HCT116 (cell line): ENCODE data around the gene SCN1A. TPM values are rescaled to one million over a fixed set of nuclear protein-coding genes. Genes with fewer than 3 reads are reported as not detected.

Experiments
- ATAC-seq: fragments of 200-7000 bp; cut with Tn5 transposase; 2 replicates; pipeline ENCODE4 v1.9.1; 2020; ENCODE audit warnings: mild to moderate bottlenecking, moderate library complexity
- BruUV-seq: library from RNA; stranded (reverse); fragments of 400-500 nt; replicated peaks from 2 replicates; lab custom pipeline; 2021; lab: Mats Ljungman, UMichigan
- CTCF ChIA-PET: fragments of 300-600 bp; sonication (Branson Sonifier 250); formaldehyde crosslinking; loops from one replicate; lab custom pipeline; 2021; ENCODE audit warnings: antibody characterized with exemption; lab: Charles Lee
- POLR2A ChIA-PET: fragments of 300-600, 350-600 bp; sonication (Branson Sonifier 250); formaldehyde crosslinking; loops from one replicate; lab custom pipeline; 2021; ENCODE audit warnings: antibody characterized with exemption; lab: Charles Lee
- RAD21 ChIA-PET, 2 experiments: fragments of 300-600 bp; sonication (Branson Sonifier 250); formaldehyde crosslinking; loops; one replicate each; lab custom pipeline; 2023; ENCODE audit warnings: low total read pairs in 2 of 2; ENCODE audit not compliant: uncharacterized antibody in 2 of 2, unreplicated experiment in 2 of 2, low non-redundant PET in 1 of 2; lab: Charles Lee
- DNase-seq: peaks from one replicate; pipeline ENCODE4 v3.0.0-alpha.2; 2010; ENCODE audit warnings: low read depth, low spot score
- H2AFZ ChIP-seq: fragments of 200-600 bp; shearing (Covaris generic), sonication (generic); 2 replicates; pipeline ENCODE4 v1.6.1; 2017; ENCODE audit warnings: low read depth, mixed run types, mixed read lengths, antibody characterized with exemption, low read length; ENCODE audit not compliant: poor library complexity, severe bottlenecking
- H3K27ac ChIP-seq: 2 replicates; pipeline ENCODE4 v1.5.1; 2012; ENCODE audit warnings: low read depth, low read length
- H3K27me3 ChIP-seq: fragments of 200-600 bp; sonication (generic); 2 replicates; pipeline ENCODE4 v1.6.1; 2016; ENCODE audit warnings: mixed run types, low read length, mixed read lengths; ENCODE audit not compliant: insufficient read depth
- H3K36me3 ChIP-seq, 2 experiments: fragments of 200-500 bp in 1 of 2; fragments of 200-600 bp in 1 of 2; sonication (Bioruptor generic) in 1 of 2; sonication (generic) in 1 of 2; 2 replicates each; pipeline versions ENCODE4 v1.5.1 to v1.6.1; 2014 to 2016; ENCODE audit warnings: low read length in 2 of 2, inconsistent platforms in 1 of 2, mixed read lengths in 1 of 2, mixed run types in 1 of 2; ENCODE audit not compliant: insufficient read depth in 2 of 2, control insufficient read depth in 1 of 2
- H3K4me1 ChIP-seq, 2 experiments: fragments of 200-600 bp in 1 of 2; sonication (generic) in 1 of 2; 2 replicates each; pipeline versions ENCODE4 v1.5.1 to v1.6.1; 2012 to 2017; ENCODE audit warnings: low read length in 2 of 2, inconsistent platforms in 1 of 2, mild to moderate bottlenecking in 1 of 2, mixed read lengths in 1 of 2, mixed run types in 1 of 2, moderate library complexity in 1 of 2; ENCODE audit not compliant: insufficient read depth in 2 of 2, control insufficient read depth in 1 of 2
- H3K4me2 ChIP-seq: fragments of 200-600 bp; sonication (generic); 2 replicates; pipeline ENCODE4 v1.6.1; 2017; ENCODE audit warnings: mixed run types, low read length, mixed read lengths
- H3K4me3 ChIP-seq, 2 experiments: fragments of 200-600 bp in 1 of 2; sonication (generic) in 1 of 2; replicated peaks in 1 of 2; 2 replicates each; pipeline ENCODE4 v1.5.1; 2011 to 2016; ENCODE audit warnings: low read length in 2 of 2, control low read depth in 1 of 2, low read depth in 1 of 2, mild to moderate bottlenecking in 1 of 2, mixed read lengths in 1 of 2, mixed run types in 1 of 2
- H3K79me2 ChIP-seq: fragments of 200-600 bp; sonication (generic); 2 replicates; pipeline ENCODE4 v1.6.1; 2017; ENCODE audit warnings: mild to moderate bottlenecking, mixed run types, low read length, moderate library complexity, mixed read lengths; ENCODE audit not compliant: insufficient read depth
- H3K9ac ChIP-seq: fragments of 200-600 bp; sonication (generic); 2 replicates; pipeline ENCODE4 v1.6.1; 2016; ENCODE audit warnings: low read length, mixed read lengths
- H3K9me2 ChIP-seq: fragments of 200-600 bp; sonication (generic), shearing (Covaris generic); 2 replicates; pipeline ENCODE4 v1.6.1; 2017; ENCODE audit warnings: mixed run types, mild to moderate bottlenecking, moderate library complexity; ENCODE audit not compliant: insufficient read depth
- H3K9me3 ChIP-seq, 2 experiments: fragments of 200-500 bp in 1 of 2; fragments of 200-600 bp in 1 of 2; sonication (Bioruptor generic) in 1 of 2; sonication (generic) in 1 of 2; 2 replicates each; pipeline ENCODE4 v1.6.1; 2014 to 2017; ENCODE audit warnings: low read length in 2 of 2, mixed read lengths in 2 of 2, inconsistent platforms in 1 of 2, low read depth in 1 of 2, mild to moderate bottlenecking in 1 of 2, mixed run types in 1 of 2, moderate library complexity in 1 of 2; ENCODE audit not compliant: control insufficient read depth in 1 of 2, insufficient read depth in 1 of 2
- H4K20me1 ChIP-seq: fragments of 200-600 bp; sonication (generic), shearing (Covaris generic); 2 replicates; pipeline ENCODE4 v1.6.1; 2017; ENCODE audit warnings: mixed run types, mild to moderate bottlenecking, moderate library complexity; ENCODE audit not compliant: insufficient read depth
- CBX3 ChIP-seq: IDR thresholded peaks from 2 replicates; pipeline ENCODE4 v1.6.1; 2012; ENCODE audit warnings: low read depth
- CEBPB ChIP-seq: IDR thresholded peaks from 2 replicates; pipeline ENCODE4 v1.6.1; 2012; ENCODE audit warnings: low read depth
- CTCF ChIP-seq, 3 experiments: fragments of 200-600 bp in 1 of 3; sonication (generic) in 1 of 3; IDR thresholded peaks in 2 of 3; conservative IDR thresholded peaks in 1 of 3; 2 replicates each; pipeline ENCODE4 v1.5.1; 2012 to 2017; ENCODE audit warnings: low read depth in 2 of 3, low read length in 2 of 3, antibody characterized with exemption in 1 of 3, borderline replicate concordance in 1 of 3, control low read depth in 1 of 3, mild to moderate bottlenecking in 1 of 3, mixed read lengths in 1 of 3, mixed run types in 1 of 3, moderate library complexity in 1 of 3; ENCODE audit not compliant: insufficient read depth in 1 of 3
- ELF1 ChIP-seq: IDR thresholded peaks from 2 replicates; pipeline ENCODE4 v1.6.1; 2012; ENCODE audit warnings: low read depth, borderline replicate concordance
- EZH2phosphoT487 ChIP-seq: fragments of 200-600 bp; IDR thresholded peaks from 2 replicates; pipeline ENCODE4 v1.6.1; 2018; ENCODE audit warnings: antibody characterized with exemption, borderline replicate concordance
- FOSL1 ChIP-seq: IDR thresholded peaks from 2 replicates; pipeline ENCODE4 v1.6.1; 2012; ENCODE audit warnings: low read depth
- MAX ChIP-seq: IDR thresholded peaks from 2 replicates; pipeline ENCODE4 v1.6.1; 2012
- POLR2A ChIP-seq: IDR thresholded peaks from 2 replicates; pipeline ENCODE4 v1.7.0; 2011; ENCODE audit warnings: borderline replicate concordance; ENCODE audit not compliant: insufficient read depth, insufficient read length; ENCODE audit errors: extremely low read depth
- POLR2AphosphoS5 ChIP-seq: IDR thresholded peaks from 2 replicates; pipeline ENCODE4 v1.6.1; 2011; ENCODE audit warnings: mild to moderate bottlenecking, low read depth, low read length, moderate library complexity
- SIN3A ChIP-seq: IDR thresholded peaks from 2 replicates; pipeline ENCODE4 v1.6.1; 2012; ENCODE audit warnings: low read depth
- SP1 ChIP-seq: IDR thresholded peaks from 2 replicates; pipeline ENCODE4 v1.6.1; 2012; ENCODE audit warnings: low read depth
- YY1 ChIP-seq: IDR thresholded peaks from 2 replicates; pipeline ENCODE4 v1.6.1; 2011; ENCODE audit warnings: low read length, low read depth, moderate library complexity, mild to moderate bottlenecking; ENCODE audit not compliant: insufficient replicate concordance; ENCODE audit errors: extremely low read depth
- ZBTB33 ChIP-seq: IDR thresholded peaks from 2 replicates; pipeline ENCODE4 v1.6.1; 2011; ENCODE audit warnings: mild to moderate bottlenecking, low read length, moderate library complexity; ENCODE audit not compliant: insufficient replicate concordance; ENCODE audit errors: extremely low read depth
- intact Hi-C: fragments of 100-400 bp; cut with micrococcal nuclease; formaldehyde crosslinking; loops from 2 replicates; pipeline ENCODE4 v1.10.0; 2022
- total RNA-seq: library from RNA; stranded (reverse); gene quantifications from one replicate; pipeline ENCODE4 v1.2.1, GENCODE V29; 2021; ENCODE audit not compliant: unreplicated experiment

SCN1A gene
- total RNA-seq, 1 experiment from 2014 or later, result not detected

- no peak overlapping the region for H3K4me3 ChIP-seq
- peaks cover 0 to 11% of the 10 kb centered on the region in 2 experiments; a peak in 1 of 4 replicates for H3K36me3 ChIP-seq
- POLR2A ChIA-PET, result no interaction called here
- CTCF ChIA-PET, result no interaction called here
- H3K4me2 ChIP-seq, result no peak overlapping the region
- no peaks in the 10 kb centered on the region for H3K27me3 ChIP-seq
- no TSS peak for BruUV-seq
- no peak for ATAC-seq
- no peaks in the 10 kb centered on the region for H3K9me2 ChIP-seq
- intact Hi-C loops, result no loop called here
- no peak for TF ChIP-seq CTCF (IDR thresholded peaks at IDR 0.05 in 2 of 3, conservative IDR thresholded peaks at IDR 0.05 in 1 of 3; ENCODE audit: borderline replicate concordance in 1 of 3, insufficient read depth in 1 of 3, low read depth in 2 of 3, low read length in 2 of 3)
- TF ChIP-seq SP1, result no peak
- TF ChIP-seq ZBTB33, result no peak
- no peak for TF ChIP-seq SIN3A
- TF ChIP-seq POLR2A, result no peak
- no peak for TF ChIP-seq POLR2AphosphoS5
- TF ChIP-seq ELF1, result no peak
- no peak for TF ChIP-seq CBX3
- no peak for TF ChIP-seq YY1
- TF ChIP-seq EZH2phosphoT487, result no peak
- TF ChIP-seq MAX, result no peak
- TF ChIP-seq FOSL1, result no peak
- TF ChIP-seq CEBPB, result no peak
- H3K79me2 ChIP-seq, result no peaks in the 10 kb centered on the region
- RAD21 ChIA-PET, result no interaction called here
- no peak overlapping the region for H2AFZ ChIP-seq
- no peak overlapping the region for H3K27ac ChIP-seq
- H4K20me1 ChIP-seq, result no peaks in the 10 kb centered on the region
- DNase-seq, result no peak
- H3K9ac ChIP-seq, result no peak overlapping the region
- H3K9me3 ChIP-seq, result no peaks in the 10 kb centered on the region
- no peaks in the 10 kb centered on the region for H3K4me1 ChIP-seq
Measured at GRCh38 chr2:165941827-165942226, 186.0 kb downstream of the SCN1A start.
